Nephron progenitor cell (in vitro differentiated cells): ENCODE results near the gene C1QTNF4.
"Not testable (repeated sequence)": the region's sequence is repeated elsewhere in the genome, so short reads cannot be mapped to it uniquely, and the experiment has no call there.

Experiments
- DNase-seq: peaks from one replicate; pipeline ENCODE4 v3.0.0; 2021
- H3K27ac Mint-ChIP-seq: 2 replicates; pipeline ENCODE4 v1.8.0; 2021; ENCODE audit warnings: mild to moderate bottlenecking, moderate library complexity, mixed read lengths
- H3K27me3 Mint-ChIP-seq: 2 replicates; pipeline ENCODE4 v1.8.0; 2021; ENCODE audit warnings: mild to moderate bottlenecking, low read depth, mixed read lengths; ENCODE audit not compliant: poor library complexity
- H3K36me3 Mint-ChIP-seq: 2 replicates; pipeline ENCODE4 v1.8.0; 2021; ENCODE audit warnings: low read depth, mixed read lengths
- H3K4me1 Mint-ChIP-seq: 2 replicates; pipeline ENCODE4 v1.8.0; 2021; ENCODE audit warnings: mixed read lengths
- H3K4me3 Mint-ChIP-seq: 2 replicates; pipeline ENCODE4 v1.8.0; 2021; ENCODE audit warnings: mild to moderate bottlenecking, moderate library complexity, mixed read lengths
- H3K9me3 Mint-ChIP-seq: 2 replicates; pipeline ENCODE4 v1.8.0; 2021; ENCODE audit warnings: mild to moderate bottlenecking, moderate library complexity, mixed read lengths
- CTCF ChIP-seq: fragments of 200-600 bp; sonication (generic); IDR thresholded peaks from 2 replicates; pipeline ENCODE4 v1.5.0; 2021; ENCODE audit warnings: antibody characterized with exemption

Gene C1QTNF4

GRCh38 chr11:47550288-47551047, 43.7 kb downstream of the C1QTNF4 start:
- peaks cover 39% of the 10 kb centered on the region for H3K4me1 Mint-ChIP-seq
- H3K36me3 Mint-ChIP-seq: peaks cover 42% of the 10 kb centered on the region
- H3K27ac Mint-ChIP-seq: peak overlapping the region; percentile 74
- no peaks in the 10 kb centered on the region for H3K9me3 Mint-ChIP-seq
- no peak for TF ChIP-seq CTCF
- DNase-seq: no peak
- H3K27me3 Mint-ChIP-seq: peaks cover 3% of the 10 kb centered on the region
- peak overlapping the region; percentile 99 for H3K4me3 Mint-ChIP-seq

- Mint-ChIP-seq H3K36me3 (peaks cover 56% of the 10 kb centered on the region), H3K4me1 (peaks cover 16% of the 10 kb centered on the region)
- H3K27me3 Mint-ChIP-seq, H3K4me3 Mint-ChIP-seq, DNase-seq, H3K27ac Mint-ChIP-seq, H3K9me3 Mint-ChIP-seq: not testable (repeated sequence)
Observed at GRCh38 chr11:47546274-47546673, 47.9 kb downstream of the C1QTNF4 start.

GRCh38 chr11:47545298-47545697, 48.9 kb downstream of the C1QTNF4 start:
- no peak overlapping the region for H3K27ac Mint-ChIP-seq
- H3K4me3 Mint-ChIP-seq: no peak overlapping the region
- H3K36me3 Mint-ChIP-seq: peaks cover 58% of the 10 kb centered on the region
- no peak for TF ChIP-seq CTCF
- no peaks in the 10 kb centered on the region for H3K27me3 Mint-ChIP-seq
- peaks cover 6% of the 10 kb centered on the region for H3K4me1 Mint-ChIP-seq
- H3K9me3 Mint-ChIP-seq: no peaks in the 10 kb centered on the region
- no peak for DNase-seq

GRCh38 chr11:47541070-47541469, 53.1 kb downstream of the C1QTNF4 start:
- no peak for DNase-seq
- Mint-ChIP-seq H3K4me3 (no peak overlapping the region), H3K4me1 (peaks cover 4% of the 10 kb centered on the region), H3K27me3 (no peaks in the 10 kb centered on the region), H3K36me3 (peaks cover 45% of the 10 kb centered on the region), H3K9me3 (peaks cover 3% of the 10 kb centered on the region), H3K27ac (peak overlapping the region; percentile 86)
- TF ChIP-seq CTCF: no peak

- Mint-ChIP-seq H3K4me1 (peaks cover 11% of the 10 kb centered on the region), H3K27ac (peak overlapping the region; percentile 77), H3K36me3 (peaks cover 54% of the 10 kb centered on the region), H3K4me3 (no peak overlapping the region), H3K9me3 (peaks cover 3% of the 10 kb centered on the region), H3K27me3 (no peaks in the 10 kb centered on the region)
- DNase-seq: no peak
- TF ChIP-seq CTCF: no peak
Observed at GRCh38 chr11:47539681-47540039, 54.6 kb downstream of the C1QTNF4 start.
